ELR (cell line): Measurements from ENCODE around the gene SLC38A11.
"Not testable (repeated sequence)": the region's sequence is repeated elsewhere in the genome, so short reads cannot be mapped to it uniquely, and the experiment has no call there.

Source experiments
- DNase-seq: peaks from one replicate; pipeline ENCODE4 v3.0.0-alpha.2; 2015; ENCODE audit warnings: low read depth

Gene SLC38A11

DNA sequence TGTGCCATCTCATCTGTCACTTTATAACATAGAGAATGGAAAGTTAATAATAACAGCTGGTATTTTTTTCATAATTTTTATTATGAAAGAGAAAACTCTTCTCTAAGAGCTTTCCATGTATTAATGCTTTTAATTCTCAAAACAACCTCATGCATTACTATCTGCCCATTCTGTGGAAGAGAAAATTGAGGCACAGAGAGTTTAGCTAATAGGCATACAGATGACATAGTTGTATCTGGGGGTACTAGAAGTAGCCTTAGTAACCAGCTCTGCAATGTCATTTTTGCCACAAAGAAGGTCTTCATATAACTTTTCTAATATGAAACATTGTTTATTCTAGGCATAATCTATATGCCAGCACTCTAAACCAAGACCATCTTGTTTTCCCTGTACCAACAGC is 77.4 kb downstream of the SLC38A11 start:
- DNase-seq, result no peak

GRCh38 chr2:164877169-164877568 is 78.2 kb downstream of the SLC38A11 start:
- no peak for DNase-seq

GRCh38 chr2:164875334-164876205 is 79.8 kb downstream of the SLC38A11 start:
- no peak for DNase-seq

DNA sequence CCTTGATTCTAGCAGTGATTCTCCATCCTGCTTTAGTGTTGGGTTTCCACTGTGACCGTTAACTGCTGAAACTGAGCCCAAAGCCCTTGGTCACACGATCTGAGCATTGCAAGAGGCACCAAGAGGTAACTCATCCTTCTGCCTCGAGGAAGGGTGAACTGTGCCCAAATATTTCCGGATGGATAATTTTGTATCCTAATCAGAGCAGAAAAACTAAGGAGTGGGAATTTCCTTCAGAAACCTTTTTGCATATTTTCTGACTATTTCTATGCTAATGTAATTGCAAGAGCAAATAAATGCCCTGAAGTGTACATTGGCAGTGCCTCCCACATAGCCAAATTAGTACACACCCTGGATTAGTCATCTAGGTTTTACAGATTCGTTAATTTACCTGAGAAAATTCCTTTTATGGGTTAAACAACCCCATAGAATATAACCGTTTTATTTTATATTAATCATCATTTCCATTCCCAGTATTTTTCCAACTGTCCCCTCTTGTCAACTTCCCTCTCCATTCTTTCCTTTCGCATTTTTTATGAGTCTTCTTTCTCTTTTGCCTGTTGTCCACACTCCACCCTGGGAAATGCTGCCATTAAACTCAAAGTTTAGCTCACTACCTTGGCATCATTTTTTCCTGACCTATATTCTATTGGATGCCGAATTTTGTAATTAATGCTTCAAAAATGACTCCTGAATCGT is 82.0 kb downstream of the SLC38A11 start:
- DNase-seq, result no peak

- DNase-seq, result no peak
These were observed 83.9 kb downstream of the SLC38A11 start for GRCh38 chr2:164871404-164871803.

DNA sequence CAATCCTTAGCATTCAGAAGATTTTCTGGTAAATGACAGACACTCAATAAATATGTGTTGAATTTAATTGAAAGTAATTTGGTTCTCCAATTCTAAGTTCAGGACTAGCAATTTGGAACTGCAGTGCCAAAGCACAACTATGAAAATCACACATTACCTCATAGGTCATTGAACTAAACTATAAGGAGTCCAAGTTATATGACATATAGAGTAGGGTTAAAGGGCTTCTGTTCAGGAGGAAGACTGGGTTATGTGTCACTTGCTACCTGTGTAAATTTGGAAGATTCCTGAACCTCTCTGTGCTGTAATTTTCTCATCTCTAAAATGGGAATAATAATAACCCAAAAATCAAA is 85.9 kb downstream of the SLC38A11 start:
- DNase-seq, result no peak

DNA sequence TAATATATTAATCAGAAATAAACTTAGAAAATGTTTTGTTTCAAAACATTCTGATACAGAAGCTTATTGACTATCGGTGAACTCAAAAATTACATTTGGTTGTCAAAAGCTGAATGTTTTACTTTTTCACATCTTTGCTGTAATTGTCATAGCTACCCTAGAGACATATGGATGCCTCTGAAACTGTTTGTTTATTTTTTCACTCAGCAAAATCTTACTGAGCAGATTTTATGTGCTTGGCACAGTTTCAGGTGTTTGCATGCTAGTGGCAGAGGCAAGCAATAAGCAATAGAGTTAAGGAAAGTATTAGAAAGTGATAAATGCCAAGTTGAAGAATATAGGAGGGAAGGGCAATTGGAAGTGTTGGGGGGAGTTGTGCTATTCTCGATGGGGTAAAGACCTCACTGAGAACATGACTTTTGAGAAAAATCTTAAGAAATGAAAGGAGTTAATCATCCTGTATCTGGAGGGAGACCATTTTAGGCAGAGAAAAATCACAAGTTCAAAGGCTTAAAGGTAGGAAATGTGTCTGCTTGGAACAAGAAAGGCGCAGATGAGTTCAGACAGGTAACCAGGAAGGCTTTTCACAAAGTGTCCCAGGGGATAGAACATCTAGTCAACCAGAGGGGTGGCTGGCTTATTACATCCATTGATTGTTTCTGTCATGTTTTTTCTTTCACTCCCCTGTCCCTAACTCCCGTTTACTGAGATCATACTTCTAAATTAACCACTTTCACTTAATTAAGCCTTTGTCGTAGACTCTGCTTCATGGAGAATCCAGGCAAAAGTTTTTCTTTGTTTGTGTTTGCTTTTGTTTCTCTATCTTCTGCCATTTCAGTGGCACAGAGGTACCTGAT is 86.5 kb downstream of the SLC38A11 start:
- DNase-seq, result no peak

DNA sequence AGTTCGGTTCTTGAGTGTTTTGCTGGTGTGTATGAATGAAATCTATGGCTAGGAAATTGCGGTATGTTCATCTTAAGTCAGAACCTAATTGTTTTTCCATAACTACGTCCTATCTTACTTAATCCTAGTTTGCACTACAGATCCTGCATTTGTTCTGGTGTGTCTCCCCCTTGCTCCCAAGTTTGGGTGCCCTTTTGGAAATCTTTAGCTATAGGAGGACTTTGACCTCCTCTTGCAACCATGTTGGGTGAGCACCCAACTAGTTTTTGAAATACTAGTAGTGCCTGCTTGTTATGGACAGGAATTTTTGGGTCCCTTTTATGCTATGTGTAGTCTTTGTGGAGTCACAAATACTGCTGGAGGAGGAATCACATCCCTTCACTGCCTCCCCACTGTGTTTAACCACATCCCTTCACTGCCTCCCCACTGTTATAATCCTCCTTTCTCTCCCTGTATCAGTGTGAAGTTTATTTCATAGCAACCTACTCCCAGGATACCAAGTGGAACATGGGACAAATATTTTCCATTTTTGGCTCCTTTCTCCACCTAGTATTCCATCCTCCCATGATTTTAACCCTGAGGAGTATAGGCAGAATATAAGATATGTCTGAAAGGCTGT is 87.4 kb downstream of the SLC38A11 start:
- no peak for DNase-seq

DNA sequence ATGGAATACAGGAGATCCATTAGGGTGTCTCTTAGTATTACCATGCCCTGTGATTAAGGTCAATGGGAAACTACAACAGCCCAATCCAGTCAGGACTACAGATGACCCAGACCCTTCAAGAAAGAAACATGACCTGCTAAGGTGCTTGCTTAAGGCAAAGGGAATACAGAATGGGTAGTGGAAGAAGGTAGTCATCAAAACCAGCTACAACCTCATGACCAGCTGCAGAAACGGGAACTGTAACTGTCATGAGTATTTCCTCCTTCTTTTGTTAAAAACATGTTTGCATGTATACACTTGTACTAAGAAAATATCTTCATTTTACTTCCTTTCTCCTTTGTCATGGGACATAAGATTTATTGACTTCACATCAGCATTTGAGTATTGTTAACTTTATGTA is 88.9 kb downstream of the SLC38A11 start:
- DNase-seq, result not testable (repeated sequence)

DNA sequence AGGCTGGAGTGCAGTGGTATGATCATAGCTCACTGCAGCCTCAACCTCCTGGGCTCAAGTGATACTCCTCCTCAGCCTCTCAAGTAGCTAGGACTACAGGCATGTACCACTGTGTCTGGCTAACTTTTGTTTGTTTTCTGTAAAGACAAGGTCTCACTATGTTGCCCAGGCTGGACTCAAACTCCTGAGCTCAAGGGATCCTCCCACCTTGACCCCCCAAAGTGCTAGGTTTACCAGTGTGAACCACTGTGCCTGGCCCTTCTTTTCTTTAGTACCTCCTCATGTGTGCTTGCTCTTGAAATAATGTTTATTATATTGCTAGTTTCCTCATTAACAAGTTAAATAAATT is 94.7 kb downstream of the SLC38A11 start:
- DNase-seq, result no peak

DNA sequence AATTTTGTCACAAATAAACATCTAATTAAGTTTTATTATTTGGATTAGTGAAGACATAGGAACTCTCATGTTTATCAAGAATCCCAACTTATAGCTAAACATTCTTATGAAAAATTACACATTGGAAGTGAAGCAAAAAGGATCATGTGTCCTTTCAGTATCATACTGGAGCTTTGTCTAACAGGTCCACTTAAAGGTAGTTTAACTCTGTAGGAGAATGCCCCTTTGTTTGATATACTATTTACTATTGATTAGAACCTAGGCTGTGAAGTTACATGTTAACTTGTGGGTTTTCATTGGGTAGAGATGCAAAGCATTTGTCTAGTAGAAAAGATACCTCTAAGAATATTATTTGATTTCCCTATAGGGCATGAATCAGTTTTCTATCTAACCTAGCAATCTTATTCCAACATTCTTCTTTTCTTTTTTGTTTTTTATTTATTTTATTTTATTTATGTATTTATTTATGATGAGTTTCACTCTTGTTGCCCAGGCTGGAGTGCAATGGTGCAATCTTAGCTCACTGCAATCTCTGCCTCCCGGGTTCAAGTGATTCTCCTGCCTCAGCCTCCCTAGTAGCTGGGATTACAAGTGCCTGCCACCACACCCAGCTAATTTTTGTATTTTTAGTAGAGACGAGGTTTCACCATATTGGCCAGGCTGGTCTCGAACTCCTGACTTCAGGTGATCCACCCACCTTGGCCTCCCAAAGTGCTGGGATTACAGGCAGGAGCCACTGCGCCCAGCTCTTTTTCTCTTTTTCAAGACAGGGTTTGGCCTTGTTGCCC is 95.2 kb downstream of the SLC38A11 start:
- DNase-seq, result not testable (repeated sequence)

- DNase-seq, result no peak
These were observed 96.0 kb downstream of the SLC38A11 start for GRCh38 chr2:164859251-164859818.

- no peak for DNase-seq
These were observed 103.2 kb downstream of the SLC38A11 start for GRCh38 chr2:164852086-164852485.

GRCh38 chr2:164850235-164850634 is 105.1 kb downstream of the SLC38A11 start:
- no peak for DNase-seq

- DNase-seq, result no peak
These were observed 105.8 kb downstream of the SLC38A11 start for GRCh38 chr2:164849506-164849905.

DNA sequence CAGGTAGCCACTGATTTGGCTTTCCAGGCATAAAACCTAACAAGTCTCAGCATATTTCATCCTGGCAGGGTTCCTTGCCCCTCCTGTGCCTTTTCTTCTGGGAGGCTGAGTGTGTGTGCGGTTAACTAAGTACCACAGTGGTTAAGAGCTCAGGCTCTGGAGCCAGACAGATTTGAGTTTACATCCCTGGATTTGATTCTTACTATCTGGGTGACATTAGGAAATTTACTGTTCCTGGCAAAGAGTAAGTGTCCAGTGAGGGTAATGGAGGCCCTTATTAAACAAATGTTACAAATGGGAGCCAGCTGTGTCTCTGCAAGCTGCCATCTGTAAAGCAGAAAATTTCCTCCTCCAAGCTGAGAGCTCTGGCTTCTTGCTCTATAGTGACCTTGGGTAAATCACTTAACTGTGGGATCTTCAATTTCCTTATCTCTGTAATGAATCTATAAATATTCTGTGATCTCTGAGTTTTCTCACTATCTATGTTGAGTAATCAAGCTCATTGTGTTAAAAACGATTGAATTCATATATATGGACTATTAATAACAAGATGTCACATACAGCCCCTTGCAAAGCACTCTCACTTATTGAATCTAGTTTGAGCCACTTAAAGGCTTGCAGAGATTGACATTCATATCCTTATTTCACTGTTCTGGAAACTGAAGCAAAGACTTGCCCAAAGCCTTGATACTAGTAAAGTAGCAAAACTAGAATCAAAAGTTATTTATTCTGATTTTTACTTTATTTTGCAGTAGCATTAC is 107.2 kb downstream of the SLC38A11 start:
- no peak for DNase-seq

- DNase-seq, result no peak
These were observed 108.0 kb downstream of the SLC38A11 start for GRCh38 chr2:164847291-164847690.

DNA sequence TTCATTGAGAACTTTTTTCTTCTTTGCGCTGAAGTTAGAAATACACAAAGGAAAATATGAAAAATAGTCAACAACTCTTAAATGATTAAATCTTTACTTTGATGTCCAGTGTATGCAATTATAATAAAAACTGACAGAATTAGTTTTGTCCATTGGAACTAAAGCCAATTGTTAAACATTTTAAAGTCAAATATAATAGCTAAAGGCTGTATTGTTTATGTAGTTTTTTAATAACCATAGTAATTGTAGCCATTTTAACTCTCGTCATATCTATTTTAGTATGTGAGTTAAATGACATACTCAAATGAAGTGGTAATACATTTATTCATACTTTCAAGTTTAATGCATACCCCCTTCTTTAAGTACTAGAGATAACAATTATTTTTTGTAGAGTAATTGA is 109.0 kb downstream of the SLC38A11 start:
- DNase-seq, result no peak
